HepG2 (cell line): ENCODE results near the gene SEC14L1. TPM values are rescaled to one million over a fixed set of nuclear protein-coding genes. Genes with fewer than 3 reads are reported as not detected.

Experiments used
- CBX5 ChIP-seq: sonication (generic); formaldehyde crosslinking; IDR thresholded peaks from 2 replicates; pipeline ENCODE4 v1.4.0; 2020; ENCODE audit warnings: missing genetic modification reagents, borderline replicate concordance
- EZH2 ChIP-seq: conservative IDR thresholded peaks from 2 replicates; pipeline ENCODE4 v1.6.1; 2012; ENCODE audit warnings: mild to moderate bottlenecking, low read depth, low read length, moderate library complexity
- FOXJ3 ChIP-seq: sonication (generic); formaldehyde crosslinking; IDR thresholded peaks from 2 replicates; pipeline ENCODE4 v1.4.0; 2020; ENCODE audit warnings: missing genetic modification reagents, mild to moderate bottlenecking, borderline replicate concordance
- GATA4 ChIP-seq: sonication (generic); IDR thresholded peaks from 2 replicates; pipeline ENCODE4 v1.6.1; 2016; ENCODE audit warnings: antibody characterized with exemption, low read depth, borderline replicate concordance
- KLF16 ChIP-seq, 2 experiments: sonication (generic) in 1 of 2; formaldehyde crosslinking in 1 of 2; IDR thresholded peaks; 2 replicates each; pipeline versions ENCODE4 v1.6.1 to v1.8.0; 2016 to 2023; ENCODE audit warnings: missing genetic modification reagents in 2 of 2, missing compliant biosample characterization in 1 of 2
- MTF2 ChIP-seq: sonication (generic); formaldehyde crosslinking; IDR thresholded peaks from 2 replicates; pipeline ENCODE4 v1.5.0; 2020; ENCODE audit warnings: missing genetic modification reagents, borderline replicate concordance
- NFE2 ChIP-seq: sonication (generic); formaldehyde crosslinking; IDR thresholded peaks from 2 replicates; pipeline ENCODE4 v1.4.0; 2020; ENCODE audit warnings: missing genetic modification reagents
- NPAS2 ChIP-seq: sonication (generic); formaldehyde crosslinking; IDR thresholded peaks from 2 replicates; pipeline ENCODE4 v1.8.0; 2022; ENCODE audit warnings: mild to moderate bottlenecking, missing genetic modification reagents, borderline replicate concordance
- RBM39 ChIP-seq: fragments of 200-400 bp; formaldehyde crosslinking; IDR thresholded peaks from one replicate; pipeline ENCODE4 v1.6.1; 2018; ENCODE audit warnings: antibody characterized with exemption, mild to moderate bottlenecking, low read depth, low read length; ENCODE audit not compliant: poor library complexity, severe bottlenecking
- RELA ChIP-seq: sonication (generic); formaldehyde crosslinking; IDR thresholded peaks from 2 replicates; pipeline ENCODE4 v1.4.0; 2020; ENCODE audit warnings: missing genetic modification reagents
- STAT5B ChIP-seq: sonication (generic); formaldehyde crosslinking; IDR thresholded peaks from 2 replicates; pipeline ENCODE4 v1.4.0; 2020; ENCODE audit warnings: missing genetic modification reagents
- TAF15 ChIP-seq: fragments of 200-400 bp; formaldehyde crosslinking; IDR thresholded peaks from one replicate; pipeline ENCODE4 v1.6.1; 2018; ENCODE audit warnings: mild to moderate bottlenecking, low read depth, low read length; ENCODE audit not compliant: poor library complexity, severe bottlenecking
- TGIF2 ChIP-seq: IDR thresholded peaks from 2 replicates; pipeline ENCODE4 v1.6.1; 2016; ENCODE audit warnings: control low read depth, missing compliant biosample characterization
- TOPORS ChIP-seq: sonication (generic); formaldehyde crosslinking; IDR thresholded peaks from 2 replicates; pipeline ENCODE4 v1.8.0; 2023; ENCODE audit warnings: mild to moderate bottlenecking, missing genetic modification reagents
- ZC3H4 ChIP-seq: sonication (generic); formaldehyde crosslinking; IDR thresholded peaks from 2 replicates; pipeline ENCODE4 v1.4.0; 2020; ENCODE audit warnings: missing genetic modification reagents, borderline replicate concordance
- ZFP62 ChIP-seq: sonication (generic); formaldehyde crosslinking; IDR thresholded peaks from 2 replicates; pipeline ENCODE4 v1.4.0; 2020; ENCODE audit warnings: missing genetic modification reagents
- ZNF224 ChIP-seq: sonication (generic); formaldehyde crosslinking; IDR thresholded peaks from 2 replicates; pipeline ENCODE4 v1.5.0; 2020; ENCODE audit warnings: mild to moderate bottlenecking, missing genetic modification reagents
- ZNF33B ChIP-seq: sonication (generic); formaldehyde crosslinking; IDR thresholded peaks from 2 replicates; pipeline ENCODE4 v1.5.1; 2020; ENCODE audit warnings: mild to moderate bottlenecking, missing genetic modification reagents
- ZNF451 ChIP-seq: sonication (generic); formaldehyde crosslinking; IDR thresholded peaks from 2 replicates; pipeline ENCODE4 v1.5.0; 2020; ENCODE audit warnings: mild to moderate bottlenecking, missing genetic modification reagents
- ZNF737 ChIP-seq: sonication (generic); formaldehyde crosslinking; IDR thresholded peaks from 2 replicates; pipeline ENCODE4 v1.5.0; 2020; ENCODE audit warnings: missing genetic modification reagents, mild to moderate bottlenecking, borderline replicate concordance
- ZNF768 ChIP-seq: sonication (generic); formaldehyde crosslinking; IDR thresholded peaks from 2 replicates; pipeline ENCODE4 v1.4.0; 2020; ENCODE audit warnings: missing genetic modification reagents
- ZNF775 ChIP-seq: sonication (generic); formaldehyde crosslinking; IDR thresholded peaks from 2 replicates; pipeline ENCODE4 v1.4.0; 2020; ENCODE audit warnings: missing genetic modification reagents, mild to moderate bottlenecking, moderate library complexity, borderline replicate concordance
- polyA plus RNA-seq, 8 experiments: library from polyadenylated mRNA; depleted of rRNA in 3 of 8; stranded (reverse) in 7 of 8; unstranded in 1 of 8; fragments of >200 nt; fragmentation: Illumina TruSeq in 4 of 8; extraction: Trizol in 4 of 8; gene quantifications; 2 replicates each; pipeline versions ENCODE4 v1.2.1 to v1.2.3, GENCODE V29; 2011 to 2016; ENCODE audit warnings: low read depth in 4 of 8, missing spikeins in 1 of 8, mixed read lengths in 1 of 8; ENCODE audit not compliant: insufficient read depth in 1 of 8
- total RNA-seq, 5 experiments: library from RNA; depleted of rRNA; stranded (reverse); fragments of >200 nt; fragmentation: Illumina TruSeq; extraction: Trizol; gene quantifications; 2 replicates each; pipeline ENCODE4 v1.2.3, GENCODE V29; 2016; ENCODE audit warnings: low read depth in 1 of 5
- TF ChIP-seq, protein P1 (sequence below): IDR thresholded peaks from 2 replicates; pipeline ENCODE4 v1.6.1; 2018; ENCODE audit warnings: missing genetic modification reagents
- TF ChIP-seq, protein P2 (sequence below): sonication (generic); formaldehyde crosslinking; IDR thresholded peaks from 2 replicates; pipeline ENCODE4 v1.4.0; 2020; ENCODE audit warnings: mild to moderate bottlenecking, low read depth, missing genetic modification reagents
- TF ChIP-seq, protein P3 (sequence below): IDR thresholded peaks from 2 replicates; pipeline ENCODE4 v1.6.1; 2016; ENCODE audit warnings: low read depth, missing genetic modification reagents, missing compliant biosample characterization

SEC14L1 gene
- total and polyA plus RNA-seq, 2 of the 13 experiments (the other 11 are each of a cell fraction or from before 2014, with no cell fraction given) = 26.3 to 43.9 TPM

DNA sequence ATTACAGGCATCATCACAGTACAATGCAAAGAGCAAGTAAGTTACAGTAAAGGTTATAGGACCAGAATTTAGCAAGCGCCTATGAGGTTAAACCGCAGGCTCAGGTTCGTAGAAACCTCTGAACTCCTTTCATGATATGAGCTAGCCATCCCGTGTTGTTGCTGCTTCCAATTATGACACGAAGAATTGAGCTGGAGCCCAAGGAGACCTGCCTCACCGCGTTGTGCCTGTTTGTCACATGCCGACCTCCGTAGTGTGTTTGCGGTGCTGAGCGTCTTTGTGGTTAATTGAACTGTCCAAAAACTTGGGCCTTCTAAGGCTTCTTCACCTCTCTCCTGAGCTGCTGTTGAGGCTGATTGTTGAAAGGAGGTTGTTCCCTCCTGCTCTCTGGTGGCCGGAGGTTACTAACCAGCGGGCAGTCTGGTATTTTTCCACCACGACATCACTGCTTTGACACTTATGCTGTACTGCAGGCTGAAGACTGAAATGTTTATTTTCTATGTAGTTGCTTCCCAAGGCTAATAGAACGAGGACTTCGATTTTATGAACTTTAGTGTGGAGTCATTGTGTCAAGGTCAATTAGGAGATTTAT, 67.5 kb downstream of the SEC14L1 start (continued):
- TF ChIP-seq ZNF224 (no peak), GATA4 (no peak), MTF2 (CRISPR knock-in tag) (no peak), TGIF2 (peak; percentile 72; the same call in 1 of the 2 replicates), RELA (CRISPR knock-in tag) (0 out of 2 replicates have a peak, but pooled peaks have one; percentile 68), TOPORS (CRISPR knock-in tag) (no peak), RBM39 (no peak), ZNF33B (CRISPR knock-in tag) (no peak), CBX5 (CRISPR knock-in tag) (peak; percentile 56; the same call in 1 of the 2 replicates), ZC3H4 (CRISPR knock-in tag) (no peak), ZFP62 (CRISPR knock-in tag) (no peak), ZNF451 (CRISPR knock-in tag) (no peak), NPAS2 (CRISPR knock-in tag) (no peak), NFE2 (CRISPR knock-in tag) (no peak), FOXJ3 (CRISPR knock-in tag) (peak; percentile 31; the same call in 1 of the 2 replicates), ZNF775 (CRISPR knock-in tag) (no peak), ZNF768 (no peak), STAT5B (CRISPR knock-in tag) (no peak), ZNF737 (no peak), TAF15 (no peak), EZH2 (no peak), KLF16 (CRISPR knock-in tag; IDR thresholded peaks at IDR 0.05) (peak in 1 of 2 experiments; percentile 77; a peak in 2 of 4 replicates)
- TF ChIP-seq, protein P1, sequence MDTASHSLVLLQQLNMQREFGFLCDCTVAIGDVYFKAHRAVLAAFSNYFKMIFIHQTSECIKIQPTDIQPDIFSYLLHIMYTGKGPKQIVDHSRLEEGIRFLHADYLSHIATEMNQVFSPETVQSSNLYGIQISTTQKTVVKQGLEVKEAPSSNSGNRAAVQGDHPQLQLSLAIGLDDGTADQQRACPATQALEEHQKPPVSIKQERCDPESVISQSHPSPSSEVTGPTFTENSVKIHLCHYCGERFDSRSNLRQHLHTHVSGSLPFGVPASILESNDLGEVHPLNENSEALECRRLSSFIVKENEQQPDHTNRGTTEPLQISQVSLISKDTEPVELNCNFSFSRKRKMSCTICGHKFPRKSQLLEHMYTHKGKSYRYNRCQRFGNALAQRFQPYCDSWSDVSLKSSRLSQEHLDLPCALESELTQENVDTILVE = no peak; the same call in 1 of the 2 replicates
- TF ChIP-seq, protein P2, sequence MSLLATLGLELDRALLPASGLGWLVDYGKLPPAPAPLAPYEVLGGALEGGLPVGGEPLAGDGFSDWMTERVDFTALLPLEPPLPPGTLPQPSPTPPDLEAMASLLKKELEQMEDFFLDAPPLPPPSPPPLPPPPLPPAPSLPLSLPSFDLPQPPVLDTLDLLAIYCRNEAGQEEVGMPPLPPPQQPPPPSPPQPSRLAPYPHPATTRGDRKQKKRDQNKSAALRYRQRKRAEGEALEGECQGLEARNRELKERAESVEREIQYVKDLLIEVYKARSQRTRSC (CRISPR knock-in tag) = no peak
- TF ChIP-seq, protein P3, sequence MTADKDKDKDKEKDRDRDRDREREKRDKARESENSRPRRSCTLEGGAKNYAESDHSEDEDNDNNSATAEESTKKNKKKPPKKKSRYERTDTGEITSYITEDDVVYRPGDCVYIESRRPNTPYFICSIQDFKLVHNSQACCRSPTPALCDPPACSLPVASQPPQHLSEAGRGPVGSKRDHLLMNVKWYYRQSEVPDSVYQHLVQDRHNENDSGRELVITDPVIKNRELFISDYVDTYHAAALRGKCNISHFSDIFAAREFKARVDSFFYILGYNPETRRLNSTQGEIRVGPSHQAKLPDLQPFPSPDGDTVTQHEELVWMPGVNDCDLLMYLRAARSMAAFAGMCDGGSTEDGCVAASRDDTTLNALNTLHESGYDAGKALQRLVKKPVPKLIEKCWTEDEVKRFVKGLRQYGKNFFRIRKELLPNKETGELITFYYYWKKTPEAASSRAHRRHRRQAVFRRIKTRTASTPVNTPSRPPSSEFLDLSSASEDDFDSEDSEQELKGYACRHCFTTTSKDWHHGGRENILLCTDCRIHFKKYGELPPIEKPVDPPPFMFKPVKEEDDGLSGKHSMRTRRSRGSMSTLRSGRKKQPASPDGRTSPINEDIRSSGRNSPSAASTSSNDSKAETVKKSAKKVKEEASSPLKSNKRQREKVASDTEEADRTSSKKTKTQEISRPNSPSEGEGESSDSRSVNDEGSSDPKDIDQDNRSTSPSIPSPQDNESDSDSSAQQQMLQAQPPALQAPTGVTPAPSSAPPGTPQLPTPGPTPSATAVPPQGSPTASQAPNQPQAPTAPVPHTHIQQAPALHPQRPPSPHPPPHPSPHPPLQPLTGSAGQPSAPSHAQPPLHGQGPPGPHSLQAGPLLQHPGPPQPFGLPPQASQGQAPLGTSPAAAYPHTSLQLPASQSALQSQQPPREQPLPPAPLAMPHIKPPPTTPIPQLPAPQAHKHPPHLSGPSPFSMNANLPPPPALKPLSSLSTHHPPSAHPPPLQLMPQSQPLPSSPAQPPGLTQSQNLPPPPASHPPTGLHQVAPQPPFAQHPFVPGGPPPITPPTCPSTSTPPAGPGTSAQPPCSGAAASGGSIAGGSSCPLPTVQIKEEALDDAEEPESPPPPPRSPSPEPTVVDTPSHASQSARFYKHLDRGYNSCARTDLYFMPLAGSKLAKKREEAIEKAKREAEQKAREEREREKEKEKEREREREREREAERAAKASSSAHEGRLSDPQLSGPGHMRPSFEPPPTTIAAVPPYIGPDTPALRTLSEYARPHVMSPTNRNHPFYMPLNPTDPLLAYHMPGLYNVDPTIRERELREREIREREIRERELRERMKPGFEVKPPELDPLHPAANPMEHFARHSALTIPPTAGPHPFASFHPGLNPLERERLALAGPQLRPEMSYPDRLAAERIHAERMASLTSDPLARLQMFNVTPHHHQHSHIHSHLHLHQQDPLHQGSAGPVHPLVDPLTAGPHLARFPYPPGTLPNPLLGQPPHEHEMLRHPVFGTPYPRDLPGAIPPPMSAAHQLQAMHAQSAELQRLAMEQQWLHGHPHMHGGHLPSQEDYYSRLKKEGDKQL (CRISPR knock-in tag) = no peak
